K562 (cell line): ENCODE data around the gene STYXL1. TPM values are rescaled to one million over a fixed set of nuclear protein-coding genes. Genes with fewer than 3 reads are reported as not detected.

Experiments used
- ATF6 ChIP-seq: sonication (generic); formaldehyde crosslinking; IDR thresholded peaks from 2 replicates; pipeline ENCODE4 v1.4.0; 2020; ENCODE audit warnings: mild to moderate bottlenecking, missing genetic modification reagents
- HMG20B ChIP-seq: fragments of 250-450 bp; sonication (Bioruptor Pico); IDR thresholded peaks from 2 replicates; pipeline ENCODE4 v1.5.0; 2021; ENCODE audit warnings: mild to moderate bottlenecking
- KLF1 ChIP-seq: fragments of 450-650 bp; IDR thresholded peaks from 2 replicates; pipeline ENCODE4 v1.6.1; 2016; ENCODE audit warnings: missing genetic modification characterization, missing compliant biosample characterization
- MECOM ChIP-seq: fragments of 250-450 bp; sonication (Bioruptor Pico); IDR thresholded peaks from 2 replicates; pipeline ENCODE4 v1.8.0; 2022; ENCODE audit warnings: inconsistent platforms
- MGA ChIP-seq: fragments of 450-650 bp; IDR thresholded peaks from 2 replicates; pipeline ENCODE4 v1.6.1; 2016; ENCODE audit warnings: mild to moderate bottlenecking, moderate library complexity
- OTX1 ChIP-seq: fragments of 450-650 bp; formaldehyde crosslinking; IDR thresholded peaks from 2 replicates; pipeline ENCODE4 v1.4.0; 2022; ENCODE audit warnings: mild to moderate bottlenecking
- SIRT6 ChIP-seq: IDR thresholded peaks from one replicate; pipeline ENCODE4 v1.6.1; 2012; ENCODE audit warnings: low read depth, mild to moderate bottlenecking, control low read depth, inconsistent platforms, low read length, moderate library complexity
- SMAD3 ChIP-seq: fragments of 450-650 bp; formaldehyde crosslinking; conservative IDR thresholded peaks from 2 replicates; pipeline ENCODE4 v1.4.0; 2020; ENCODE audit warnings: mild to moderate bottlenecking
- STAT6 ChIP-seq: sonication (generic); formaldehyde crosslinking; IDR thresholded peaks from 2 replicates; pipeline ENCODE4 v1.8.1; 2023; ENCODE audit warnings: mild to moderate bottlenecking, missing genetic modification reagents
- TCFL5 ChIP-seq: fragments of 250-450 bp; sonication (Bioruptor Pico); conservative IDR thresholded peaks from 2 replicates; pipeline ENCODE4 v1.6.1; 2021; ENCODE audit warnings: mild to moderate bottlenecking, moderate library complexity, matching md5 sums
- TRIM24 ChIP-seq, 2 experiments: fragments of 450-650 bp; IDR thresholded peaks; 2 replicates each; pipeline ENCODE4 v1.6.1; 2016
- polyA plus RNA-seq, 8 experiments: library from polyadenylated mRNA; depleted of rRNA in 4 of 8; stranded (reverse) in 5 of 8; unstranded in 3 of 8; fragments of >200 nt; fragmentation: Nextera tagmentation in 2 of 8; fragmentation: Illumina TruSeq in 1 of 8; extraction: Ambion mirVana in 2 of 8; extraction: Trizol in 1 of 8; gene quantifications; 2 replicates each; pipeline versions ENCODE4 v1.2.1 to v1.2.3, GENCODE V29; 2011 to 2014; ENCODE audit warnings: inconsistent platforms in 1 of 8, missing spikeins in 1 of 8
- total RNA-seq, 7 experiments: library from RNA; depleted of rRNA in 6 of 7; stranded (reverse); fragments of >200 nt in 6 of 7; fragmentation: Illumina TruSeq in 2 of 7; extraction: Trizol in 2 of 7; gene quantifications; 2 replicates each; pipeline versions ENCODE4 v1.2.1 to v1.2.3, GENCODE V29; 2011 to 2021; ENCODE audit warnings: low replicate concordance in 1 of 7

Gene STYXL1
- total and polyA plus RNA-seq, 9 of the 15 experiments (the other 6 are each of a cell fraction or from before 2014, with no cell fraction given), result 36.5 to 97.2 (median 49.9) TPM

- peak; percentile 60 for TF ChIP-seq MGA
- no peak for TF ChIP-seq HMG20B (CRISPR knock-in tag)
- no peak for TF ChIP-seq MECOM
- TF ChIP-seq SMAD3 (CRISPR knock-in tag), result no peak
- TF ChIP-seq ATF6 (CRISPR knock-in tag), result peak; percentile 45; the same call in 1 of the 2 replicates
- peak; percentile 89 for TF ChIP-seq KLF1 (tag)
- no peak for TF ChIP-seq TCFL5
- TF ChIP-seq TRIM24 (IDR thresholded peaks at IDR 0.05), result peak in 1 of 2 experiments; percentile 83; a peak in 2 of 4 replicates
- no peak; the same call in none of the 2 replicates for TF ChIP-seq STAT6 (CRISPR knock-in tag)
- TF ChIP-seq OTX1 (CRISPR knock-in tag), result peak; percentile 20; the same call in 1 of the 2 replicates
- TF ChIP-seq SIRT6, result no peak
These were observed at the start of gene STYXL1, which contains the start of gene MDH2 (continued) for GRCh38 chr7:76047811-76048667.
